ENCODE data around the gene ZNF516. TPM values are rescaled to one million over a fixed set of nuclear protein-coding genes. Genes with fewer than 3 reads are reported as not detected.

Gene ZNF516
- total and polyA plus RNA-seq, 2 of the 4 experiments (the other 2 are of a cell fraction), result 7.9 to 16.9 TPM

DNA sequence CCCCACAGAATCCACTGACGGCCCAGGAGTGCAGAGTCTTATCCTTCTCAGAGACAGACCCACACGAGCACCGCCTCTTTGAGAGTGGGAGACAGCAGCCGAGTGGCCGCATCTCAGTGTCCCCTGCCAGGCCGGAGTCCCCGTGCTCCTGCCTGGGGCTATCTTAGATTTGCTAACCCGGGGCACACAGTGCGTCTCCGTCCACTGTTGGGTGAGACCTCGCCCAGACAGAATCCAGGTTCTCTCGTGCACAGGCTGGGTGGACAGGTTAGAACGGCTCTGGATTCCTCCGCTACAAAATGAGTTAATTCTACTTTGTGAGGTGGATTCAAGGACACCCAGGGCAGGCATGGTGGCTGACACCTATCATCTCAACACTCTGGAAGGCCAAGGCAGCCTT, 88.3 kb downstream of the ZNF516 start:
- Histone ChIP-seq H3K36me3 (ENCODE audit: control insufficient read depth, insufficient read depth, low read length) (peaks cover 22% of the 10 kb centered on the region; the same call in 1 of the 2 replicates), H2BK5ac (ENCODE audit: low read depth, low read length, poor library complexity, severe bottlenecking) (no peak overlapping the region), H3K27me3 (ENCODE audit: control insufficient read depth, insufficient read depth, low read length) (no peaks in the 10 kb centered on the region), H3K27ac (ENCODE audit: insufficient read depth, low read length) (no peak overlapping the region), H3K4ac (ENCODE audit: low read depth, low read length) (no peak overlapping the region), H3K79me1 (ENCODE audit: low read depth in 1 of 2, low read length in 2 of 2) (peaks cover 45 to 96% of the 10 kb centered on the region in 2 experiments), H3K14ac (replicated peaks; ENCODE audit: low read depth, low read length) (no peak overlapping the region), H3K9me1 (ENCODE audit: insufficient read depth, low read length) (peaks cover 36% of the 10 kb centered on the region), H4K5ac (ENCODE audit: low read depth, low read length) (no peak overlapping the region), H2AK9ac (replicated peaks; ENCODE audit: low read depth, low read length, poor library complexity) (no peak overlapping the region), H3K56ac (ENCODE audit: extremely low read depth, insufficient read depth, low read length) (no peak overlapping the region), H3K9ac (ENCODE audit: low read depth, low read length) (no peak overlapping the region), H3K4me2 (ENCODE audit: low read depth, low read length) (no peak overlapping the region), H4K8ac (ENCODE audit: low read depth in 2 of 2, low read length in 2 of 2) (no peak overlapping the region), H3K4me3 (ENCODE audit: insufficient read depth, low read depth, low read length) (no peak overlapping the region), H3K9me3 (ENCODE audit: control insufficient read depth, insufficient read depth, low read length) (no peaks in the 10 kb centered on the region), H2BK15ac (ENCODE audit: low read depth, low read length) (no peak overlapping the region), H4K91ac (ENCODE audit: insufficient read depth, low read depth, low read length) (no peak overlapping the region), H3K4me1 (ENCODE audit: control insufficient read depth, insufficient read depth, low read length) (no peaks in the 10 kb centered on the region; the same call in 1 of the 2 replicates), H2BK20ac (ENCODE audit: low read depth, low read length) (no peak overlapping the region), H4K20me1 (ENCODE audit: insufficient read depth, low read length) (peaks cover 91% of the 10 kb centered on the region), H3K18ac (ENCODE audit: low read depth, low read length) (no peak overlapping the region), H2AK5ac (ENCODE audit: low read depth, low read length) (no peak overlapping the region), H2AFZ (replicated peaks; ENCODE audit: low read length, poor library complexity) (no peak overlapping the region), H3K23ac (ENCODE audit: low read depth, low read length) (no peak overlapping the region), H2BK120ac (ENCODE audit: low read depth, low read length) (no peak overlapping the region)
- in situ Hi-C loops (cut with MboI; ENCODE audit: low sequenced_read_pairs), result no loop called here
- ChIA-PET POLR2A (ENCODE audit: unreplicated experiment) (no interaction called here), CTCF (no interaction called here)
- intact Hi-C loops (cut with micrococcal nuclease), result no loop called here
- WGBS, 2 experiments (ENCODE audit: extremely low coverage in 2 of 2, insufficient read length in 1 of 2), result 96% methylated on average over 9 of the region's 14 CpGs; no CpG with 5 or more reads in 1 of the 2 experiments
- no peak for DNase-seq
- TF ChIP-seq NFE2L2 (IDR thresholded peaks at IDR 0.05; ENCODE audit: low read depth, low read length) (no peak), SMC3 (IDR thresholded peaks at IDR 0.05; ENCODE audit: low read depth, low read length) (no peak), RCOR1 (IDR thresholded peaks at IDR 0.05; ENCODE audit: insufficient replicate concordance, low read length) (no peak), BHLHE40 (IDR thresholded peaks at IDR 0.05; ENCODE audit: low read depth, low read length) (no peak), CEBPB (IDR thresholded peaks at IDR 0.05; ENCODE audit: low read depth, low read length) (no peak), CHD1 (IDR thresholded peaks at IDR 0.05; ENCODE audit: low read depth, low read length) (no peak), MAFK (IDR thresholded peaks at IDR 0.05; ENCODE audit: low read depth, low read length) (no peak)
- TF ChIP-seq, protein P1, sequence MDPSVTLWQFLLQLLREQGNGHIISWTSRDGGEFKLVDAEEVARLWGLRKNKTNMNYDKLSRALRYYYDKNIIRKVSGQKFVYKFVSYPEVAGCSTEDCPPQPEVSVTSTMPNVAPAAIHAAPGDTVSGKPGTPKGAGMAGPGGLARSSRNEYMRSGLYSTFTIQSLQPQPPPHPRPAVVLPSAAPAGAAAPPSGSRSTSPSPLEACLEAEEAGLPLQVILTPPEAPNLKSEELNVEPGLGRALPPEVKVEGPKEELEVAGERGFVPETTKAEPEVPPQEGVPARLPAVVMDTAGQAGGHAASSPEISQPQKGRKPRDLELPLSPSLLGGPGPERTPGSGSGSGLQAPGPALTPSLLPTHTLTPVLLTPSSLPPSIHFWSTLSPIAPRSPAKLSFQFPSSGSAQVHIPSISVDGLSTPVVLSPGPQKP (IDR thresholded peaks at IDR 0.05; ENCODE audit: borderline replicate concordance, low read depth, low read length), result no peak
- TF ChIP-seq, protein P2, sequence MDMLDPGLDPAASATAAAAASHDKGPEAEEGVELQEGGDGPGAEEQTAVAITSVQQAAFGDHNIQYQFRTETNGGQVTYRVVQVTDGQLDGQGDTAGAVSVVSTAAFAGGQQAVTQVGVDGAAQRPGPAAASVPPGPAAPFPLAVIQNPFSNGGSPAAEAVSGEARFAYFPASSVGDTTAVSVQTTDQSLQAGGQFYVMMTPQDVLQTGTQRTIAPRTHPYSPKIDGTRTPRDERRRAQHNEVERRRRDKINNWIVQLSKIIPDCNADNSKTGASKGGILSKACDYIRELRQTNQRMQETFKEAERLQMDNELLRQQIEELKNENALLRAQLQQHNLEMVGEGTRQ (IDR thresholded peaks at IDR 0.05; ENCODE audit: low read depth, low read length), result no peak
- TF ChIP-seq, protein P3, sequence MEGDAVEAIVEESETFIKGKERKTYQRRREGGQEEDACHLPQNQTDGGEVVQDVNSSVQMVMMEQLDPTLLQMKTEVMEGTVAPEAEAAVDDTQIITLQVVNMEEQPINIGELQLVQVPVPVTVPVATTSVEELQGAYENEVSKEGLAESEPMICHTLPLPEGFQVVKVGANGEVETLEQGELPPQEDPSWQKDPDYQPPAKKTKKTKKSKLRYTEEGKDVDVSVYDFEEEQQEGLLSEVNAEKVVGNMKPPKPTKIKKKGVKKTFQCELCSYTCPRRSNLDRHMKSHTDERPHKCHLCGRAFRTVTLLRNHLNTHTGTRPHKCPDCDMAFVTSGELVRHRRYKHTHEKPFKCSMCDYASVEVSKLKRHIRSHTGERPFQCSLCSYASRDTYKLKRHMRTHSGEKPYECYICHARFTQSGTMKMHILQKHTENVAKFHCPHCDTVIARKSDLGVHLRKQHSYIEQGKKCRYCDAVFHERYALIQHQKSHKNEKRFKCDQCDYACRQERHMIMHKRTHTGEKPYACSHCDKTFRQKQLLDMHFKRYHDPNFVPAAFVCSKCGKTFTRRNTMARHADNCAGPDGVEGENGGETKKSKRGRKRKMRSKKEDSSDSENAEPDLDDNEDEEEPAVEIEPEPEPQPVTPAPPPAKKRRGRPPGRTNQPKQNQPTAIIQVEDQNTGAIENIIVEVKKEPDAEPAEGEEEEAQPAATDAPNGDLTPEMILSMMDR (conservative IDR thresholded peaks at IDR 0.05; ENCODE audit: low read depth, low read length), result no peak
- BruUV-seq (replicated peaks), result no TSS peak
- no peak for ATAC-seq (ENCODE audit: low read depth)
- dilution Hi-C loops (cut with HindIII; ENCODE audit: low sequenced_read_pairs, unreplicated experiment), result no loop called here
